ENCODE data around the gene LGALS4.
"Not testable (repeated sequence)": the region's sequence is repeated elsewhere in the genome, so short reads cannot be mapped to it uniquely, and the experiment has no call there.

LGALS4 gene

DNA sequence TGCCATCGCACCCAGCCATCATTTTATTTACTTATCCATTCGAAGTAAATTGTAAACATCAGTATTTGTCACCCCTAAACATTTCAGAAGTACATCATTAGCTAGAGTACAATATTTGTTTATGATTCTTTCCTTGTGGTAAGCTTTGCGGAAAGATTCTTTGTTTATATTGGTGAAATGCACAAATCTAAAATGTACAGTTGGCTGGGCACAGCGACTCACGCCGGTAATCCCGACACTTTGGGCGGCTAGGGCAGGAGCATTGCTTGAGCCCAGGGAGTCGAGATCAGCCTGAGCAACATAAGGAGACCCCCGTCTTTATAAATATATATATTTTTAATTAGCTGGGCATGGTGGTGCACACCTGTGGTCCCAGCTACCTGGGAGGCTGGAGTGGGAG lies 13.6 kb downstream of the LGALS4 start:
- no peak overlapping the region for H3K4me3 ChIP-seq
- no peak overlapping the region for H3K27ac ChIP-seq
- H3K9ac ChIP-seq (ENCODE audit: insufficient read length): no peak overlapping the region
- H3K36me3 ChIP-seq (ENCODE audit: insufficient read depth, low read length): no peaks in the 10 kb centered on the region
- no peaks in the 10 kb centered on the region for H3K9me3 ChIP-seq (ENCODE audit: low read depth, low read length)
- TF ChIP-seq EZH2 (IDR thresholded peaks at IDR 0.05) (no peak), FOXP2 (optimal IDR thresholded peaks at IDR 0.05; ENCODE audit: control extremely low read depth, extremely low read length, insufficient read depth) (no peak), POLR2AphosphoS5 (IDR thresholded peaks at IDR 0.05; ENCODE audit: borderline replicate concordance, low read depth, low read length) (no peak)
- no peak for DNase-seq (ENCODE audit: low read depth, low spot score)

DNA sequence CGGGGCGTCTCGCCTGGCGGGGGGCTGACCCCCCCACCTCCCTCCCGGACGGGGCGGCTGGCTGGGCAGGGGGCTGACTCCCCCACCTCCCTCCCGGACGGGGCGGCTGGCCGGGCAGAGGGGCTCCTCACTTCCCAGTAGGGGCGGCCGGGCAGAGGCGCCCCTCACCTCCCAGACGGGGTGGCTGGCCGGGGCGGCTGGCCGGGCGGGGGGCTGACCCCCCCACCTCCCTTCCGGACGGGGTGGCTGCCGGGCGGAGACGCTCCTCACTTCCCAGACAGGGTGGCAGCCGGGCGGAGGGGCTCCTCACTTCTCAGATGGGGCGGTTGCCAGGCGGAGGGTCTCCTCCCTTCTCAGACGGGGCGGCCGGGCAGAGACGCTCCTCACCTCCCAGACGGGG lies 15.0 kb downstream of the LGALS4 start:
- H3K27ac ChIP-seq; DNase-seq (ENCODE audit: low read depth, low spot score); H3K9ac ChIP-seq (ENCODE audit: insufficient read length): not testable (repeated sequence)

DNA sequence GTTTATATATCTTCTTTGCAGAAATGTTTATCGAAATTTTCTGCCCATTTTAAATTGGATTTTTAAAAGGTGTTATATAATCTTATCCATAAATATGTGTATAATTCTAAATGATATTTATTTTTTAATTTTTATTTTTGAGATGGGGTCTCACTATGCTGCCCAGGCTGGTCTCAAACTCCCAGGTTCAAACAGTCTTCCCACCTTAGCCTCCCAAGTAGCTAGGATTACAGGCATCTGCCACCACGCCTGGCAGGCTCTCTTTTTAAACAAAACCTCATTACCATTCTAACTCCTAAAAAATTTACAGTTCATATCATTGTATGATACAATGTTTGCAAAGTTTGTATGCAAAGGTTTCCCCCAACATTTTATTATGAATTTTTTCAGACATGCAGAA lies 16.6 kb downstream of the LGALS4 start:
- TF ChIP-seq POLR2AphosphoS5 (IDR thresholded peaks at IDR 0.05; ENCODE audit: borderline replicate concordance, low read depth, low read length) (no peak), FOXP2 (optimal IDR thresholded peaks at IDR 0.05; ENCODE audit: control extremely low read depth, extremely low read length, insufficient read depth) (no peak), EZH2 (IDR thresholded peaks at IDR 0.05) (no peak)
- Histone ChIP-seq H3K36me3 (ENCODE audit: insufficient read depth, low read length) (no peaks in the 10 kb centered on the region), H3K9me3 (ENCODE audit: low read depth, low read length) (no peaks in the 10 kb centered on the region), H3K4me3 (no peak overlapping the region), H3K27ac (no peak overlapping the region), H3K9ac (ENCODE audit: insufficient read length) (no peak overlapping the region)
- no peak for DNase-seq (ENCODE audit: low read depth, low spot score)

More for the DNA sequence above, 15.0 kb downstream of the LGALS4 start:
- H3K9me3 ChIP-seq (ENCODE audit: low read depth, low read length); H3K4me3 ChIP-seq; H3K36me3 ChIP-seq (ENCODE audit: insufficient read depth, low read length): not testable (repeated sequence)

DNA sequence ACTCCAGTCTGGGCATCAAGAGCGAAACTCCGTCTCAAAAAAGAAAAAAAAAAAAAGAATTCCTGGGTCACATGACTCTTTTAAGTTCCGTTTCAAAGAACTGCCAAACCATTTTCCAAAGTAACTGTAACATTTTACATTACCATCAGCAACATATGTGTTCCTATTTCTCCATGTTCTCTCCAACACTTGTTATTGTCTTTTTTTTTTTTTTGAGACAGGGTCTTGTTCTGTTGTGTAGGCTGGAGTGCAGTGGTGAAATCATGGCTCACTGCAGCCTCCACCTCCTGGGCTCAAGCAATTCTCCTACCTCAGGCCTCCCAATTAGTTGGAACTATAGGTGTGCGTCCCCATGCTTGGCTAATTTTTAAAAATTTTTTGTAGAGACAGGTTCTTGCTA lies 17.2 kb downstream of the LGALS4 start:
- Histone ChIP-seq H3K27ac (no peak overlapping the region), H3K36me3 (ENCODE audit: insufficient read depth, low read length) (no peaks in the 10 kb centered on the region), H3K4me3 (no peak overlapping the region), H3K9ac (ENCODE audit: insufficient read length) (no peak overlapping the region), H3K9me3 (ENCODE audit: low read depth, low read length) (no peaks in the 10 kb centered on the region)
- DNase-seq (ENCODE audit: low read depth, low spot score): no peak
- TF ChIP-seq FOXP2 (optimal IDR thresholded peaks at IDR 0.05; ENCODE audit: control extremely low read depth, extremely low read length, insufficient read depth) (no peak), POLR2AphosphoS5 (IDR thresholded peaks at IDR 0.05; ENCODE audit: borderline replicate concordance, low read depth, low read length) (no peak), EZH2 (IDR thresholded peaks at IDR 0.05) (no peak)

DNA sequence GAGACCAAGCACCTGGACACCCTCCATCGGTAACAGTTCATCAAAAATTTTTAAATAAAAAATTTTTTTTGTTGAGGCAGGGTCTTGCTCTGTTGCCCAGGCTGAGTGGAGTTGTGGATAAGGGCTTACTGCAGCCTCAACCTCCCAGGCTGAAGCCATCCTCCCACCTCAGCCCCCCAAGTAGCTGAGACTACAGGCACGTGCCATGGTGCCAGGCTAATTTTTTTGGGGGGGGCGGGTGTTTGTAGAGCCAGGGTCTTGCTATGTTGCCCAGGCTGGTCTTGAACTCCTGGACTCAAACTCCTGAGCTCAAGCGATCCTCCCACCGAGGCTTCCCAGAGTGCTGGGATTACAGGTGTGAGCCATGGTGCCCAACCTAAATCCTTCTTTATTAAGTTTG lies 19.1 kb downstream of the LGALS4 start:
- DNase-seq (ENCODE audit: low read depth, low spot score): no peak
- Histone ChIP-seq H3K4me3 (no peak overlapping the region), H3K9ac (ENCODE audit: insufficient read length) (no peak overlapping the region), H3K27ac (no peak overlapping the region), H3K36me3 (ENCODE audit: insufficient read depth, low read length) (no peaks in the 10 kb centered on the region), H3K9me3 (ENCODE audit: low read depth, low read length) (no peaks in the 10 kb centered on the region)
- TF ChIP-seq POLR2AphosphoS5 (IDR thresholded peaks at IDR 0.05; ENCODE audit: borderline replicate concordance, low read depth, low read length) (no peak), EZH2 (IDR thresholded peaks at IDR 0.05) (no peak), FOXP2 (optimal IDR thresholded peaks at IDR 0.05; ENCODE audit: control extremely low read depth, extremely low read length, insufficient read depth) (no peak)

DNA sequence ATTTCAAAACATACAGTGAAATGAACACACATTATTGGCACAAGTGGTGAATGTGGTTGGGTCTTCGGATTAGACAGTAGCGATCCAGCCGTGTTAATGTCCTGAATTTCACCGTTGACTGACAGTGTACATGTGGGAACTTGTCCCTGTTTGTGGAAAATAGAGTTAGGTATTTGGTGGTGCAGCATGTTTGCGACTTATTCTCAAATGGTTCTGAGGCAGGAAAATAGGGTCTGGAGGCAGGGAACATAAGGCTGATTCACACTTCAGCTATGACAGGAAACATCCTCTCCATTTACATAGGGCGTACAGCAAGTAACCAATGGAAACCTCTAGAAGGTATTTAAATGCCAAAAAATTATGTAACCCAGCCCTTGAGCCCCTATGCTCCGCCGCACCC lies 19.6 kb downstream of the LGALS4 start:
- no peak for DNase-seq (ENCODE audit: low read depth, low spot score)

DNA sequence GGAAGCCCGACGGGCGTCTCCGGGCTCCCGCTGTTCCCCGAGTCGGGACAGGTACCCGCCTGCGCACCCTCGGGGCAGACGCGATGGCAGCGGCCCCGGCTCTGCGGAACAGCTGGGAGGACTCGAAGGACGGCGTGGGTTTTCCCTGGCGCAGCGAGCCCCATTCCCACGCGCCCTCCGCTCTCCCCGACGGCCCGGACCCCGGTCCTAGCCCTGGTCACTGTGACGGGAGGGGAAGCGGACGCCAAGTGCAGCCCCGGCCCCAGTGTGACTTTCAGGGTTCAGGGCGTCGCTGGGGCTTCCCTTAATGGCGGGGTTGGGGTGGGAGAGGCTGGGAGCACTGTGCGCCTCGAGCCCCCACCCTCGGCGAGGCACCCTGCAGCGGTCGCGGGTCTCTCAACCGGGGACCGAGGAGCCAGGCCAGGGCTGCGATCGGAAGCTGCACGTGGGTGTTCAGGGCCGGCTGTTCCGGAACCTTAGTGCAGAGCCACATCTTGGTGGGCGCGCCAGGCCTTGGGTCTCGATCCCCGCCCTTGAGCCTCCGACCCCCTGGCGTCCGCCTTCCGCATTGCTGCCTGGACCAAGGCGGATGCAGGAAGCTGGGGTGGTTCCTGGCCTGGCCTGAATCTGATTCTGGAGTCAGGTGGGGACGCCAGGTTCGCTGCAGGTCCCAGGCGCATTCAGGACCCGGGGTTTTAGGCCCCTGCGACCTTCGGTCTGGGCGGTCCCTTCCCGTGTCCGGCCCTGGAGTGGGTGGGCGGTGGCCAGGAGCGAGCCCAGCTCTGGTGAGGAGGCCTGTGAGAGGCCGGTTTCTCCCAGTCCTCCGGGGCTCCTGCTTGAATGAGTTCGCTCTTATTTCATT lies 20.3 kb downstream of the LGALS4 start:
- no peak overlapping the region for H3K27ac ChIP-seq
- no peak overlapping the region for H3K4me3 ChIP-seq
- TF ChIP-seq POLR2AphosphoS5 (IDR thresholded peaks at IDR 0.05; ENCODE audit: borderline replicate concordance, low read depth, low read length) (no peak), FOXP2 (optimal IDR thresholded peaks at IDR 0.05; ENCODE audit: control extremely low read depth, extremely low read length, insufficient read depth) (no peak), EZH2 (IDR thresholded peaks at IDR 0.05) (no peak)
- no peaks in the 10 kb centered on the region for H3K36me3 ChIP-seq (ENCODE audit: insufficient read depth, low read length)
- H3K9me3 ChIP-seq (ENCODE audit: low read depth, low read length): no peaks in the 10 kb centered on the region
- DNase-seq (ENCODE audit: low read depth, low spot score): no peak
- H3K9ac ChIP-seq (ENCODE audit: insufficient read length): no peak overlapping the region

More for the DNA sequence above, 19.6 kb downstream of the LGALS4 start:
- Histone ChIP-seq H3K4me3 (no peak overlapping the region), H3K27ac (no peak overlapping the region), H3K36me3 (ENCODE audit: insufficient read depth, low read length) (no peaks in the 10 kb centered on the region), H3K9ac (ENCODE audit: insufficient read length) (no peak overlapping the region), H3K9me3 (ENCODE audit: low read depth, low read length) (no peaks in the 10 kb centered on the region)
- TF ChIP-seq EZH2 (IDR thresholded peaks at IDR 0.05): no peak
- no peak for TF ChIP-seq FOXP2 (optimal IDR thresholded peaks at IDR 0.05; ENCODE audit: control extremely low read depth, extremely low read length, insufficient read depth)
- TF ChIP-seq POLR2AphosphoS5 (IDR thresholded peaks at IDR 0.05; ENCODE audit: borderline replicate concordance, low read depth, low read length): no peak

DNA sequence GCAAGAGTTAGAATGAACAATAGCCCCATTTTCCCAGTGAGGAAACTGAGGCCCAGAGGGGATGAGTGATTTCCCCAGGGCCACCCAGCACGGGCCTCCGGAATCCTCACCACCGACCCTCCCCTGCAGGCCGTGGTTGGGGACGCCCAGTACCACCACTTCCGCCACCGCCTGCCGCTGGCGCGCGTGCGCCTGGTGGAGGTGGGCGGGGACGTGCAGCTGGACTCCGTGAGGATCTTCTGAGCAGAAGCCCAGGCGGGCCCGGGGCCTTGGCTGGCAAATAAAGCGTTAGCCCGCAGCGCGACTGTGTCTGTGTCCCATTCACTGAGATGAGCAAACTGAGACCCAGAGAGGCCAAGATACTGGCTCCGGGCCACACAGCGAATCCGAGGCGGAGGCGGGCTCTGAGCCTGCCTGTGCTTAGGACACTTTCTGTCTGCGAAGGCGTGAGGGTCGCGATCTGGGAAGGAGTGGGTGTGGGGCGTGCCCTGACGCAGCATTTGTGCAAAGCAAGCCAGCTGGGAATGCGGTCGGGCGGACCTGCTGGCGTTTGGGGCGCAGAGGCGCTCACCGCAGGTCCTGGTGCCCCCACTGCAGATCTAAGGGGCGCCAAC lies 21.2 kb downstream of the LGALS4 start:
- not testable (repeated sequence) for H3K4me3 ChIP-seq; H3K9ac ChIP-seq (ENCODE audit: insufficient read length); DNase-seq (ENCODE audit: low read depth, low spot score); H3K27ac ChIP-seq; H3K9me3 ChIP-seq (ENCODE audit: low read depth, low read length); H3K36me3 ChIP-seq (ENCODE audit: insufficient read depth, low read length)

DNA sequence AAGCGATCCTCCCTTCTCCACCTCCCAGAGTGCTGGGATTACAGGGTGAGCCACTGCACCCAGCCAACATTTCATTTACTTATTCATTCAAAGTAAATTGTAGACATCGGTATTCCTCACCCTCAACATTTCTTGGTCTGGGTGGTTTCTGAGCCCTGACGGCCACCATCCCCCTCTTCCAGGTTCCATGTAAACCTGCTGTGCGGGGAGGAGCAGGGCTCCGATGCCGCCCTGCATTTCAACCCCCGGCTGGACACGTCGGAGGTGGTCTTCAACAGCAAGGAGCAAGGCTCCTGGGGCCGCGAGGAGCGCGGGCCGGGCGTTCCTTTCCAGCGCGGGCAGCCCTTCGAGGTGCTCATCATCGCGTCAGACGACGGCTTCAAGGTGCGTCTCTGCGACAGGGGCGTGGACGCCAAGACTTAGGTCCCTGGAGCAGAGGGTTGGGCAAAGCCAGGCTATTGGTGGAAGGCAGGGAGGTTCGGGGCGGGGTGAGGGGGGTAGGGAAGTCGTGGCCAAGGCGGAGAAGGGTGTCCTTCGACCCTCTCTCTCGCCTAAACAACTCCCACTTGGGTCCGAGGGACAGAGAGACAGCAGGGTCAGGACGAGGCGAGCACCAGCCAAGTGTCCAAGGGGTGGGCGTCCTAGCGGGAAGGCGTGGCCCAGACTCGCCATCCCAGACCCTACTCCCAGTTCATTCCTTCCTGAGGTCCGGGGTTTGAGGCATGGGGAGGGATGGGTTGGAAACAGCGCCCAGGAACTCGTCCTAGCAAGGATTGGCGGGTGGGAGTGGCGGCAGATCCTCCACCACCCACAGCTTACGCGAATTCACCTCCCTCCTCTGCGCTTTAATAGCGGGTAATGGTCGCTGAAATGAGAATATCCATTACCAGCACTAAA lies 22.0 kb downstream of the LGALS4 start:
- not testable (repeated sequence) for H3K9me3 ChIP-seq (ENCODE audit: low read depth, low read length); H3K4me3 ChIP-seq; H3K27ac ChIP-seq; H3K36me3 ChIP-seq (ENCODE audit: insufficient read depth, low read length); H3K9ac ChIP-seq (ENCODE audit: insufficient read length); DNase-seq (ENCODE audit: low read depth, low spot score)

Measured in SK-N-MC (cell line).